Measurements from ENCODE around the gene KCNMB3.
"Not testable (repeated sequence)": the region's sequence is repeated elsewhere in the genome, so short reads cannot be mapped to it uniquely, and the experiment has no call there.

The KCNMB3 gene

GRCh38 chr3:179250803-179251476 is at the start of gene KCNMB3:
KCNMB3 (minus strand) TSS chr3:179251114; CDS start chr3:179250990, 124 bp downstream.
- no peak for DNase-seq (ENCODE audit: low read depth, low spot score)

- no peak for DNase-seq (ENCODE audit: low read depth, low spot score)
These were observed 49.2 kb upstream of the KCNMB3 start for GRCh38 chr3:179299999-179300613.

DNA sequence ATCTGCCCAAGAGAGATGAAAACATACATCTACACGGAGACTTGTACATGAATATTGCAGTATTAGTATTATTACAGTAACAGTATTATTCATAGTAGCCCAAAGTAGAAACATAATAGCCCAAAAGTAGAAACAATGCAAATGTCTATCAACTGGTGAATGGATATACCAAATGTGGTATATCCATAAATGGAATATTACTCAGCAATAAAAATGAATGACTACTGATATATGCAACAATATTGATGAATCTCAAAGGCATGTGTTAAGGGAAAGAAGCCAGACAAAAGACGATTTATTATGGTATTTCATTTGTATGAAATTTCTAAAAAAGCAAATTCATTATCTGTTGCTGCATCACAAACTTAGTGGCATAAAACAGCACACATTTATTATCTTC is 48.4 kb upstream of the KCNMB3 start:
- DNase-seq (ENCODE audit: low read depth, low spot score) = no peak

- no peak for DNase-seq (ENCODE audit: low read depth, low spot score)
These were observed 47.2 kb upstream of the KCNMB3 start for GRCh38 chr3:179297971-179298725.

- no peak for DNase-seq (ENCODE audit: low read depth, low spot score)
These were observed 41.5 kb upstream of the KCNMB3 start for GRCh38 chr3:179292450-179292849.

DNA sequence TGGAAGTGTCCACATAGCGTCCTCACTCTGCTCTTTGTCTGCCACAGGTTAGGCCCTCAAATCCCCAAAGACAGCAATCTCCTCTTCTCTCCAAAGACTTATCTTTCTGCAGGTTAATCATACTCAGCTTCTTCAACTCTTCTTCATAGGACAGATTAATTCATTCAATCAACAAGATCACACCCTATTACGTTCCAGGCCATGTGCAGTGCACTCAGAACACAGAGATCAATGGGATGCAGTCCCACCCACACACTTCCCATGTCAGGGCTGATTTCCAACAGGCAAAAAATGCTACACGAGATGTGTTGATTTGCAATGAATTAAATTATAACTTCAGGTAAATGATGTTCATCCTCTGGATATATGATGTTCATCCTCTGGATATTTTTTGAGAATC is 38.4 kb upstream of the KCNMB3 start:
- no peak for DNase-seq (ENCODE audit: low read depth, low spot score)

- DNase-seq (ENCODE audit: low read depth, low spot score) = no peak
These were observed 37.9 kb upstream of the KCNMB3 start for GRCh38 chr3:179288845-179289244.

DNA sequence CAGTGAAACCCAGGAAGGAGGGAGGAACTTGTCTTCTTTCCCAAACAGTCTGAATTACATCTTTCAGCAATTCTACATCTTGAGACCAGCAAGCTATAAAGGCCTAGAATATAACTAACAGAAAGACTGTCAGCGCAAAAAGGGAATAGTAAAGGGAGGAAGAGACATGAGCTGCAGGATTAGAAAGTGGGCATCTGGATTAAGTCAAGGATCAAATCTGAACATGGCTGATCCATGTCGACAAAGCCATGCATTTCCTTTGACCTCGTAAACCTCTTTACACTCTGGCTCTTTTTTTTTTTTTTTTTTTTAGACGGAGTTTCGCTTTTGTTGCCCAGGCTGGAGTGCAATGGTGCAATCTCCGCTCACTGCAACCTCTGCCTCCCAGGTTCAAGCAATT is 35.4 kb upstream of the KCNMB3 start:
- no peak for DNase-seq (ENCODE audit: low read depth, low spot score)

DNA sequence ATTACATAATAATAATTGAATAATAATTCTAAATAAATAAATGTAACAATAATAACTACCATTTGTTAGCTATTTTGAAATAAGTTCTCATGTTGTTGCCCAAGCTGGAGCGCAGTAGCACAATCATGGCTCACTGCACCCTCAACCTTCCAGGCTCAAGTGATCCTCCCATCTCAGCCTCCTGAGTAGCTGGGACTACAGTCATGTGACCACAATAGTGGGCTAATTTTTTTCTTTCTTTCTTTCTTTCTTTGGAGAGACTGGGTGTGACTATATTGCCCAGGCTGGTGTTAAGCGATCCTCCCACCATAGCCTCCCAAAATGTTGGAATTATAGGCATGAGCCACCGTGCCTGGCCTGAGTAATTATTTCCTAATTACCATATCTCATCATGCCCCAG is 30.9 kb upstream of the KCNMB3 start:
- DNase-seq (ENCODE audit: low read depth, low spot score) = no peak

GRCh38 chr3:179279837-179280236 is 28.9 kb upstream of the KCNMB3 start:
- no peak for DNase-seq (ENCODE audit: low read depth, low spot score)

GRCh38 chr3:179278932-179279693 is 28.2 kb upstream of the KCNMB3 start:
- DNase-seq (ENCODE audit: low read depth, low spot score) = no peak

DNA sequence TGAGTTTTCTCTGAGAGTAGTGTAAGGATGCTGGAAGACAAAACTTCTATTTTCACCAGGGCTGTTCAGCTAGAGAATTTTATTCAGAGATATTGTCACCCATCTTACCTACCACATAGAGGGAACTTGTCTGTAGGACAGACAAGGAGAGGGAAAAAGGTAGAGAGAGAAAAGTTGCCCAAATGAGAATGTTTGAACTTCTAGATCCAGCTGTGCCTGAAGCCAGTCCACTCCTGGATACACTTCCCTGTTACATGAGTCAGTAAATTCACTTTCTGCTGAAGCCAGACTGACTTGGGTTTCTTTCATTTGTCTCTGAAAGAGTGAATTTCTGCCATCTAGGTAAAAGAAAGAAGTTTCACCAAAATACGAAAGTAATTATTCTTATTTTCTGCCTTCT is 27.2 kb upstream of the KCNMB3 start:
- no peak for DNase-seq (ENCODE audit: low read depth, low spot score)

DNA sequence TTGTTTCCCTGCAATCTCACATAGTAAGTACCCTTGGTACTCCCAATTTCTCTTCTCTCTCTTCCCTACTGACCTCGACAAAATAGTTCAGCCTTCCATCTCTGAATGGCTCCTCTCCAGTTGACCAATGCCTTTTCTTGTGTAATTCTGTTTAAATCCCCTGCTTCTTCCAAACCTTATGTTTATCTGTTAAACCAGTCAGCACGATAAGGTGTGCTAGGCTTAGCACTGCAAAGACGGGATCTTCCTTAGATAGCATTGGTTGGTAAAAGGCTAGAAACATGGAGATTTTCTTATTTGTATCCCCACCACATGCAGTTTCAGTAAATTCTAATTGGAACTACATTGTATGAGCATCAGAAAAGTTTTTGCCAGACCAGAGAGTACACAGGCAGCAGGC is 25.8 kb upstream of the KCNMB3 start:
- DNase-seq (ENCODE audit: low read depth, low spot score) = no peak

GRCh38 chr3:179276001-179276400 is 25.1 kb upstream of the KCNMB3 start:
- DNase-seq (ENCODE audit: low read depth, low spot score) = no peak

GRCh38 chr3:179274434-179274833 is 23.5 kb upstream of the KCNMB3 start:
- not testable (repeated sequence) for DNase-seq (ENCODE audit: low read depth, low spot score)

DNA sequence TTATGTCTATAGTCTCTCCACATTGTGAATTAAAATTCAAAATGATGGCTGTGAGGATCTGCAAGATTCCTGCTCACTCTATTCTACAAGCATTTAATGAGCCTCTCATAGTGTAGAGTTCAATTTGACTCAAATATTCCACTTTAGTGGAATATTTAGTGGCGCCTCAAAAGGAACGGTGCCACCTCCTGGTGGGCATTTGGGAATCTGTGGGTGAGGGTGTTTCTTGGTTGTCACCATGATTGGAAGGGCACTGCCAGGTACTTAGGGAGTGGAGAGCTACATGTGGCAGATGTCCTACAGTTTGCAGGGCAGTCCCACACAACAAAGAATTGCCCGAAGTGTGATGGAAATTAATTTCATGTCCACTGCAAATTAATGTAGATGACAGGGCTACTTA is 21.5 kb upstream of the KCNMB3 start:
- no peak for DNase-seq (ENCODE audit: low read depth, low spot score)

GRCh38 chr3:179269152-179269707 is 18.3 kb upstream of the KCNMB3 start:
- no peak for DNase-seq (ENCODE audit: low read depth, low spot score)

- no peak for DNase-seq (ENCODE audit: low read depth, low spot score)
These were observed 17.6 kb upstream of the KCNMB3 start for GRCh38 chr3:179268400-179269051.

DNA sequence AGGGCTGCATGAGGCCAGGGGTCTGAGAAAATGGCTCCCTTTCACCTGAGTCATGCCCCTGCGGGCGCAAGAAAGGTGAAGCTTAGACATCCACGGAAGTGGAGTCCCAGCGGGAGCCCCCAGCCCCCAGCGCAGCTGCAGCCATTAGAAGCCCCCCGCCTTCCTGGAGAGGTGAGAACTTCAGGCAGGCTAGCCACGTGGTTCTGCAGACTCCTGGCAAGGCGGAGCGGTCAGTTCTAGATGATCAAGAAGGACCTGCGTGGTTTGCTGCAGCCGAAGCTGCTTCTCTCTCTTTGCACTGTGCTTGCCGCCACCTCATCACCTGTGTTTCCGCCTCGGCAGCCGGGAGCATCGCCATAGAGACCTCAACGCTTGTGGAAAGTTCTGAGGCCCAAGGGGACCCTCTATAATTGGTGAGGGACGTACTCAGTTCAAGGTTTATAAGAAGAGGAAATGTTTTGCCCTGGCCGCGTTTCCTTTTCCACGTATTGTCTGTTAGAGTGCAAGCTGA is 15.8 kb upstream of the KCNMB3 start:
- no peak for DNase-seq (ENCODE audit: low read depth, low spot score)

GRCh38 chr3:179265875-179266274 is 15.0 kb upstream of the KCNMB3 start:
- no peak for DNase-seq (ENCODE audit: low read depth, low spot score)

DNA sequence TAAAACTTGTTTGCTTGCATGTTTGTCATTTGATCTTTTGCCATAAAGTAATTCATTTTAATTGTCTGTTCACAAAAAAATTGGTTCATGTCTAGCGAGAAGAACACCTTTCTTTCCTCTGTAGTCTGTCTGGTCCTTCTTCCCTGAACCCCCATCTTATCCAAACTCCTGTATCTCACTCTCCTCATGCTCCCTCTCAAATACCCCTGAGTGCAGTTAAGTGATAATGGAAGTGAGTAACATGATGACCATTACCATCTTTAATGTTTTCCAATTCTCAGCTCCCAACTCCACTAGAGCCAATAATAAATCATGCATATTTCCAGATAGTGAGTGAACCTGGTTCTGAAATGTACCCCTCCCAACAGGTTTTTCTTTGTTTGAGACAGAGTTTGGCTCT is 14.2 kb upstream of the KCNMB3 start:
- DNase-seq (ENCODE audit: low read depth, low spot score) = no peak
